ENCODE data around the gene ZNF775. TPM values are rescaled to one million over a fixed set of nuclear protein-coding genes. Genes with fewer than 3 reads are reported as not detected.

The ZNF775 gene
- total and polyA plus RNA-seq, 2 of the 13 experiments (the other 11 are each of a cell fraction or from before 2014, with no cell fraction given), result 3.1 to 3.2 TPM

- TF ChIP-seq ZNF335 (CRISPR knock-in tag; IDR thresholded peaks at IDR 0.05) (peak; percentile 72; the same call in 1 of the 2 replicates), ZNF713 (CRISPR knock-in tag; IDR thresholded peaks at IDR 0.05) (no peak), RNF2 (conservative IDR thresholded peaks at IDR 0.05; ENCODE audit: low read depth) (no peak), MNT (IDR thresholded peaks at IDR 0.05) (peak; percentile 81), THRA (CRISPR knock-in tag; IDR thresholded peaks at IDR 0.05; ENCODE audit: borderline replicate concordance) (peak; percentile 93), ZNF263 (CRISPR knock-in tag; IDR thresholded peaks at IDR 0.05) (peak; percentile 55), GPBP1L1 (CRISPR knock-in tag; IDR thresholded peaks at IDR 0.05) (no peak), ZNF256 (CRISPR knock-in tag; conservative IDR thresholded peaks at IDR 0.05) (peak; percentile 93; the same call in 1 of the 2 replicates), RARA (CRISPR knock-in tag; IDR thresholded peaks at IDR 0.05) (peak; percentile 100), ZNF451 (CRISPR knock-in tag; IDR thresholded peaks at IDR 0.05) (peak; percentile 93), PHB2 (IDR thresholded peaks at IDR 0.05; ENCODE audit: partially characterized antibody) (no peak), ZBTB7A (CRISPR knock-in tag; IDR thresholded peaks at IDR 0.05) (no peak), ZKSCAN8 (CRISPR knock-in tag; IDR thresholded peaks at IDR 0.05; ENCODE audit: borderline replicate concordance) (peak; percentile 81; the same call in 1 of the 2 replicates), ATF1 (CRISPR knock-in tag; IDR thresholded peaks at IDR 0.05) (no peak), SALL2 (CRISPR knock-in tag; IDR thresholded peaks at IDR 0.05) (peak; percentile 97), ELF3 (CRISPR knock-in tag; IDR thresholded peaks at IDR 0.05) (peak; percentile 84), NFKB2 (CRISPR knock-in tag; IDR thresholded peaks at IDR 0.05; ENCODE audit: borderline replicate concordance) (peak; percentile 96; the same call in 1 of the 2 replicates), ZNF33B (CRISPR knock-in tag; IDR thresholded peaks at IDR 0.05) (0 out of 2 replicates have a peak, but pooled peaks have one; percentile 26), SP2 (CRISPR knock-in tag; IDR thresholded peaks at IDR 0.05) (0 out of 2 replicates have a peak, but pooled peaks have one; percentile 31), NCOA1 (CRISPR knock-in tag; IDR thresholded peaks at IDR 0.05) (0 out of 2 replicates have a peak, but pooled peaks have one; percentile 57), ZNF563 (CRISPR knock-in tag; IDR thresholded peaks at IDR 0.05) (no peak), MAFF (IDR thresholded peaks at IDR 0.05; ENCODE audit: low read depth, low read length) (no peak)
- TF ChIP-seq, protein P1, sequence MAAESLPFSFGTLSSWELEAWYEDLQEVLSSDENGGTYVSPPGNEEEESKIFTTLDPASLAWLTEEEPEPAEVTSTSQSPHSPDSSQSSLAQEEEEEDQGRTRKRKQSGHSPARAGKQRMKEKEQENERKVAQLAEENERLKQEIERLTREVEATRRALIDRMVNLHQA (CRISPR knock-in tag; IDR thresholded peaks at IDR 0.05), result no peak
- TF ChIP-seq, protein P2, sequence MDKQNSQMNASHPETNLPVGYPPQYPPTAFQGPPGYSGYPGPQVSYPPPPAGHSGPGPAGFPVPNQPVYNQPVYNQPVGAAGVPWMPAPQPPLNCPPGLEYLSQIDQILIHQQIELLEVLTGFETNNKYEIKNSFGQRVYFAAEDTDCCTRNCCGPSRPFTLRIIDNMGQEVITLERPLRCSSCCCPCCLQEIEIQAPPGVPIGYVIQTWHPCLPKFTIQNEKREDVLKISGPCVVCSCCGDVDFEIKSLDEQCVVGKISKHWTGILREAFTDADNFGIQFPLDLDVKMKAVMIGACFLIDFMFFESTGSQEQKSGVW (CRISPR knock-in tag; IDR thresholded peaks at IDR 0.05; ENCODE audit: borderline replicate concordance), result no peak
Measured at GRCh38 chr7:150388709-150389531, 9.8 kb downstream of the ZNF775 start (continued).
